GM18867 (cell line): ENCODE measurements around the gene TPRN.
A peak's percentile ranks its signal among the peaks of the same experiment; 100 is the strongest.

Experiments
- ATAC-seq: cut with Tn5 transposase; IDR thresholded peaks from one replicate; pipeline ENCODE4 v1.9.1; 2021; ENCODE audit warnings: mild to moderate bottlenecking, moderate library complexity; ENCODE audit not compliant: unreplicated experiment

TPRN gene

GRCh38 chr9:137191245-137191644 is 9.3 kb downstream of the TPRN start:
- ATAC-seq, result no peak

- ATAC-seq, result no peak
These were observed 10.2 kb downstream of the TPRN start for GRCh38 chr9:137190315-137190856.

- no peak for ATAC-seq
These were observed 10.9 kb downstream of the TPRN start for GRCh38 chr9:137189297-137190295.

GRCh38 chr9:137188490-137189296 is 11.8 kb downstream of the TPRN start, which contains the start of the genes ANAPC2 and SSNA1:
Gene ANAPC2, minus strand, starts transcription at chr9:137188560. Its CDS starts 28 bp downstream, at chr9:137188532.
Gene SSNA1, plus strand, starts transcription at chr9:137188676. Its CDS starts 51 bp downstream, at chr9:137188727.
- ATAC-seq, result peak; percentile 79

GRCh38 chr9:137188086-137188489 is 12.5 kb downstream of the TPRN start:
- no peak for ATAC-seq

GRCh38 chr9:137187386-137187785 is 13.2 kb downstream of the TPRN start:
- ATAC-seq, result no peak

- no peak for ATAC-seq
These were observed 14.2 kb downstream of the TPRN start for GRCh38 chr9:137186385-137186784.

GRCh38 chr9:137185921-137186320 is 14.6 kb downstream of the TPRN start:
- ATAC-seq, result no peak

GRCh38 chr9:137184881-137185660 is 15.5 kb downstream of the TPRN start:
- ATAC-seq, result no peak

- no peak for ATAC-seq
These were observed 16.5 kb downstream of the TPRN start for GRCh38 chr9:137183980-137184595.

GRCh38 chr9:137182836-137183235 is 17.7 kb downstream of the TPRN start:
- no peak for ATAC-seq

- ATAC-seq, result no peak
These were observed 18.9 kb downstream of the TPRN start for GRCh38 chr9:137181680-137182079.

- no peak for ATAC-seq
These were observed 20.1 kb downstream of the TPRN start for GRCh38 chr9:137180491-137180890.

- ATAC-seq, result no peak
These were observed 20.8 kb downstream of the TPRN start for GRCh38 chr9:137179761-137180160.

GRCh38 chr9:137178939-137179630 is 21.5 kb downstream of the TPRN start:
- no peak for ATAC-seq

- no peak for ATAC-seq
These were observed 22.2 kb downstream of the TPRN start for GRCh38 chr9:137178201-137178938.

- no peak for ATAC-seq
These were observed 24.0 kb downstream of the TPRN start for GRCh38 chr9:137176302-137177182.
